ENCODE data around the gene SNTA1. TPM values are rescaled to one million over a fixed set of nuclear protein-coding genes. Genes with fewer than 3 reads are reported as not detected.

SNTA1 gene
- total and polyA plus RNA-seq, 2 of the 8 experiments (the other 6 are each of a cell fraction or from before 2014, with no cell fraction given), result 4.5 to 8.0 TPM

- ChIA-PET CTCF (ENCODE audit: partially characterized antibody) (interaction anchor here (0.6 to 0.9 kb wide), 3 partner anchors 13 to 226 kb away, joined by 3 read pairs; no protein-coding TSS in a partner anchor), POLR2A (ENCODE audit: partially characterized antibody) (no interaction called here)
- H3K36me3 ChIP-seq (ENCODE audit: control insufficient read depth in 2 of 4, insufficient read depth in 4 of 4, low read length in 3 of 4), result no peaks in the 10 kb centered on the region
- FAIRE-seq, result no peak
- no peaks in the 10 kb centered on the region for H3K9me3 ChIP-seq (ENCODE audit: insufficient read depth in 2 of 2, low read depth in 1 of 2, low read length in 1 of 2)
- no peak overlapping the region for H3K23ac ChIP-seq (ENCODE audit: insufficient read length)
- H3K9ac ChIP-seq (replicated peaks in 1 of 4; ENCODE audit: extremely low read depth in 1 of 4, low read depth in 3 of 4, low read length in 3 of 4), result no peak overlapping the region; a peak in 1 of 7 replicates
- WGBS, 2 experiments (ENCODE audit: extremely low coverage in 1 of 2, insufficient coverage in 1 of 2, insufficient read length in 1 of 2, insufficient replicate concordance in 2 of 2, low coverage in 1 of 2, low lambda C conversion rate in 2 of 2, missing lambda C conversion rate in 1 of 2), result 86% methylated on average over 7 of the region's 7 CpGs; no CpG with 5 or more reads in 1 of the 2 experiments
- H2BK5ac ChIP-seq (ENCODE audit: low read depth, low read length), result no peak overlapping the region
- no peak overlapping the region for H4K8ac ChIP-seq (ENCODE audit: extremely low read depth, insufficient read depth, low read length)
- peaks cover 0 to 4% of the 10 kb centered on the region in 2 experiments for H4K20me1 ChIP-seq (replicated peaks in 1 of 2; ENCODE audit: control insufficient read depth in 1 of 2, insufficient read depth in 2 of 2, low read length in 2 of 2)
- H3K4ac ChIP-seq (replicated peaks; ENCODE audit: insufficient read length, low read depth, low read length), result no peak overlapping the region
- no peak overlapping the region for H3K14ac ChIP-seq (ENCODE audit: insufficient read length)
- H3K27ac ChIP-seq (ENCODE audit: low read depth, low read length), result no peak overlapping the region
- H3K27me3 ChIP-seq (replicated peaks in 1 of 4; ENCODE audit: control insufficient read depth in 3 of 4, extremely low read depth in 1 of 4, insufficient read depth in 3 of 4, low read length in 3 of 4), result peaks cover 3 to 18% (median 15%) of the 10 kb centered on the region in 4 experiments
- no peak overlapping the region for H3K4me2 ChIP-seq (ENCODE audit: insufficient read depth in 1 of 2, low read depth in 2 of 2, low read length in 2 of 2)
- H2AFZ ChIP-seq (ENCODE audit: low read length), result no peak overlapping the region
- no peaks in the 10 kb centered on the region for H3K79me1 ChIP-seq (ENCODE audit: low read depth, low read length)
- H2AK5ac ChIP-seq (ENCODE audit: low read depth, low read length), result no peak overlapping the region
- peaks cover 6% of the 10 kb centered on the region; the same call in 1 of the 2 replicates for H3K23me2 ChIP-seq (ENCODE audit: low read depth, low read length)
- H3K4me3 ChIP-seq (ENCODE audit: extremely low read depth in 1 of 4, insufficient read depth in 2 of 4, low read depth in 3 of 4, low read length in 4 of 4), result no peak overlapping the region
- no peak overlapping the region for H2BK120ac ChIP-seq (replicated peaks; ENCODE audit: low read depth, low read length)
- H3K56ac ChIP-seq (replicated peaks; ENCODE audit: insufficient read length, low read depth, low read length), result no peak overlapping the region
- no peak overlapping the region for H3K18ac ChIP-seq (ENCODE audit: extremely low read depth, low read length)
- DNase-seq (ENCODE audit: low read depth in 1 of 2, low spot score in 2 of 2), result no peak
- H3K79me2 ChIP-seq (ENCODE audit: control insufficient read depth in 1 of 2, insufficient read depth in 2 of 2, low read length in 2 of 2), result no peaks in the 10 kb centered on the region
- H4K91ac ChIP-seq (replicated peaks; ENCODE audit: insufficient read length, low read length), result no peak overlapping the region
- no peak overlapping the region for H2BK12ac ChIP-seq (ENCODE audit: low read depth, low read length)
- no peak overlapping the region for H2BK15ac ChIP-seq (ENCODE audit: low read length)
- H2BK20ac ChIP-seq (ENCODE audit: low read length), result no peak overlapping the region
- H3K4me1 ChIP-seq (replicated peaks in 1 of 4; ENCODE audit: control insufficient read depth in 3 of 4, insufficient read depth in 4 of 4, low read length in 3 of 4), result peaks cover 0 to 7% (median 3%) of the 10 kb centered on the region in 4 experiments; a peak in 4 of 7 replicates
- H4K5ac ChIP-seq (ENCODE audit: insufficient read length, low read depth, low read length), result no peak overlapping the region
- TF ChIP-seq TEAD4 (IDR thresholded peaks at IDR 0.05; ENCODE audit: low read depth, low read length), result no peak
- TF ChIP-seq, protein P1, sequence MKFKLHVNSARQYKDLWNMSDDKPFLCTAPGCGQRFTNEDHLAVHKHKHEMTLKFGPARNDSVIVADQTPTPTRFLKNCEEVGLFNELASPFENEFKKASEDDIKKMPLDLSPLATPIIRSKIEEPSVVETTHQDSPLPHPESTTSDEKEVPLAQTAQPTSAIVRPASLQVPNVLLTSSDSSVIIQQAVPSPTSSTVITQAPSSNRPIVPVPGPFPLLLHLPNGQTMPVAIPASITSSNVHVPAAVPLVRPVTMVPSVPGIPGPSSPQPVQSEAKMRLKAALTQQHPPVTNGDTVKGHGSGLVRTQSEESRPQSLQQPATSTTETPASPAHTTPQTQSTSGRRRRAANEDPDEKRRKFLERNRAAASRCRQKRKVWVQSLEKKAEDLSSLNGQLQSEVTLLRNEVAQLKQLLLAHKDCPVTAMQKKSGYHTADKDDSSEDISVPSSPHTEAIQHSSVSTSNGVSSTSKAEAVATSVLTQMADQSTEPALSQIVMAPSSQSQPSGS (IDR thresholded peaks at IDR 0.05; ENCODE audit: low read length), result no peak
Measured at GRCh38 chr20:33441142-33441955, 2.2 kb downstream of the SNTA1 start.

Measured in H1 (cell line).